Astrocyte of the cerebellum (primary cell): ENCODE data around the gene FADS3.

Source experiments
- DNase-seq: peaks from one replicate; pipeline ENCODE4 v3.0.0-alpha.2; 2011; ENCODE audit warnings: low read depth
- H3K4me3 ChIP-seq: 2 replicates; pipeline ENCODE4 v1.5.1; 2011; ENCODE audit warnings: mild to moderate bottlenecking, low read depth, low read length, moderate library complexity
- CTCF ChIP-seq: IDR thresholded peaks from 2 replicates; pipeline ENCODE4 v1.5.1; 2012; ENCODE audit warnings: low read length, low read depth, moderate library complexity, mild to moderate bottlenecking; ENCODE audit errors: missing control alignments
- in situ Hi-C: cut with HindIII; loops from 2 replicates; pipeline ENCODE4 v1.10.0; 2017; ENCODE audit warnings: low sequenced_read_pairs

The FADS3 gene

DNA sequence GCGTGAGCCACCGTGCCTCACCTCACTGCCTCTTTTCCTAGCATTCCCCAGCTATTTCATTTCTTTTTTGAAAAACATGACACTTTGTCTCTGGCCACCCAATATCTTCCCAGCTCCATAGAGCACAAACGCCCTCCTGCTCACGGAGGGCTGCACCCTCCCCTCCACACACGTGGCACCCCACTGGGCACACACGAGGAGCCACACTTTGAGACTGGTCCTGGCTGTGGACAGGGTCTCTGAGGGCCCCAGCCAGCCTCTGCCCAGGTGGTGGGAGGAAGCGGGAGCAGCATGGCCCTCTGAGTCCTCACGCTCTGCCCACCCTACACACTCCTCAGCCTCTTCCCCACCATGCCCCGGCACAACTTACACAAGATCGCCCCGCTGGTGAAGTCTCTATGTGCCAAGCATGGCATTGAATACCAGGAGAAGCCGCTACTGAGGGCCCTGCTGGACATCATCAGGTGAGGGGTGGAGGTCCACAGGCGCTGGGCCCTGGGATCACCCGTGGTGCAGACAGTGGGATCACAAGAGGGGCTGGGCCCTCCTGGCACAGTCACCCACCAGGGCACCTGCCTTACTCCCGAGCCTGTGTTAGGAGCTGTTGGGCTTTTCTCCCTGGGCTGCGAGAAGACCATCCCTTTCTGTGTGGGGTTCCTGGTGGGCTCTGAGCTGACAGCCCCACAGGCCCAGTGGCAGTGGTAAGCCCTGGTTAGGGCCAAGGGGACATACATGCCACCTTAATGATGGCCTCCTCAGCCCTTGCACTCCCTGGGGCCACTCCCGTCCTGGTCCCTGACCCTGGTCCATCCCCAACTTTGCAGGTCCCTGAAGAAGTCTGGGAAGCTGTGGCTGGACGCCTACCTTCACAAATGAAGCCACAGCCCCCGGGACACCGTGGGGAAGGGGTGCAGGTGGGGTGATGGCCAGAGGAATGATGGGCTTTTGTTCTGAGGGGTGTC, 26.2 kb downstream of the FADS3 start:
- in situ Hi-C loops = no loop called here
- TF ChIP-seq CTCF = no peak
- no peak overlapping the region for H3K4me3 ChIP-seq
- DNase-seq = no peak

DNA sequence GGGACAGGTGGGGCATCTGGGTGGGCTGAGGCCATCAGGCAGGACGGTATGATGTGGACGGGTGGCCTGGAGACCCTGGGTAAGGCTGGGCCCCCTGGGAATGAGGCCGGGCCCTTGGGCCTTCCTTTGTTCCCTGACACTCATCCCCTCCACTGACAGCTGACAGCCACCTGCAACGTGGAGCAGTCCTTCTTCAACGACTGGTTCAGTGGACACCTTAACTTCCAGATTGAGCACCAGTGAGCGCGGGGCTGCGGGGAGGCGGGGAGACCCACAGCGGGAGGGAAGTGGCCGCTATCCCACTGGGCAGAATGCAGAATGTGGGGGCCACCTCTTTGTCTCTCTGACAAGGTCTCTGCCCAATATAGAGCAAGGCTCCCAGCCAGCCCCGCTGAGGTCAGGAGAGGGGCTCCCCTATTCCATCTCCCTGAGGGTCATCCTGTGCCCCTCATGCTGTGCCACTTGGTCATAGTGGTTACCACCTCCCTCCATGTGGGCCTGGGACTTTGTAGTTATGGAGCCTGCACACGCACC, 27.7 kb downstream of the FADS3 start:
- DNase-seq = no peak
- in situ Hi-C loops = no loop called here
- H3K4me3 ChIP-seq = no peak overlapping the region
- TF ChIP-seq CTCF = no peak

DNA sequence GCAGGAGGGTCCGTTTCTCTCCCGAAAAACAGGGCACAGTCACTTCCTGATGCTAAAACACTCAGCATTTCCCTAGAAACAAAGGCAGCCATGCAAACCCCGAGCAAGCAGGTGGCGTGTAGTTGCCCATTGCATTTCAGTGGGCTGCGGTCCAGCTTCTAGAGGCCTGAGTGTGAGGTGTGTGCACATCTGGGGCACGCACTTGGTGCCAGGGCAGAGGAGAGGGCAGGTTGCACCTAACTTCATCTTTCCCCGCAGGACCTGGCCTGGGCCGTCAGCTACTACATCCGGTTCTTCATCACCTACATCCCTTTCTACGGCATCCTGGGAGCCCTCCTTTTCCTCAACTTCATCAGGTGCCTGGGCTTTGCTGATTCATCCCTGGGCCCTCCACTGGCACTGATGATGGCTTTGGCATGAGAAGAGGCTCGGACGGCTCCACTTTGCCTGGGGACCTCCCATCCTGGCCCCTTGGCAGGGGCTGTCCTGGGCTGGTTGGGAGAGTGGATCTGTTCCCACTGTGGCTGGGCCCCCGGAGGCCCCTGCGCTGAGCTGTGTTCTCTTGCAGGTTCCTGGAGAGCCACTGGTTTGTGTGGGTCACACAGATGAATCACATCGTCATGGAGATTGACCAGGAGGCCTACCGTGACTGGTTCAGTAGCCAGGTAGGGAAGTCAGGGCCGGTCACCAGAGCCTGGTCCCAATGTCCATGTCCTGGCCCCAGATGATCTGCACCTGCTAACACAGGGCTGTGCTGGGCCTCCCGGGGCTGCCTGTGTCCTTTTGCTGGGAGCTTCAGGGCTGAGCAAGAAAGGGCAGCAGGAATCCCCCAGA, 28.4 kb downstream of the FADS3 start:
- in situ Hi-C loops = no loop called here
- no peak for TF ChIP-seq CTCF
- H3K4me3 ChIP-seq = no peak overlapping the region
- no peak for DNase-seq

GRCh38 chr11:61861634-61862033, 29.7 kb downstream of the FADS3 start:
- H3K4me3 ChIP-seq = no peak overlapping the region
- no peak for DNase-seq
- TF ChIP-seq CTCF = no peak
- in situ Hi-C loops = no loop called here

DNA sequence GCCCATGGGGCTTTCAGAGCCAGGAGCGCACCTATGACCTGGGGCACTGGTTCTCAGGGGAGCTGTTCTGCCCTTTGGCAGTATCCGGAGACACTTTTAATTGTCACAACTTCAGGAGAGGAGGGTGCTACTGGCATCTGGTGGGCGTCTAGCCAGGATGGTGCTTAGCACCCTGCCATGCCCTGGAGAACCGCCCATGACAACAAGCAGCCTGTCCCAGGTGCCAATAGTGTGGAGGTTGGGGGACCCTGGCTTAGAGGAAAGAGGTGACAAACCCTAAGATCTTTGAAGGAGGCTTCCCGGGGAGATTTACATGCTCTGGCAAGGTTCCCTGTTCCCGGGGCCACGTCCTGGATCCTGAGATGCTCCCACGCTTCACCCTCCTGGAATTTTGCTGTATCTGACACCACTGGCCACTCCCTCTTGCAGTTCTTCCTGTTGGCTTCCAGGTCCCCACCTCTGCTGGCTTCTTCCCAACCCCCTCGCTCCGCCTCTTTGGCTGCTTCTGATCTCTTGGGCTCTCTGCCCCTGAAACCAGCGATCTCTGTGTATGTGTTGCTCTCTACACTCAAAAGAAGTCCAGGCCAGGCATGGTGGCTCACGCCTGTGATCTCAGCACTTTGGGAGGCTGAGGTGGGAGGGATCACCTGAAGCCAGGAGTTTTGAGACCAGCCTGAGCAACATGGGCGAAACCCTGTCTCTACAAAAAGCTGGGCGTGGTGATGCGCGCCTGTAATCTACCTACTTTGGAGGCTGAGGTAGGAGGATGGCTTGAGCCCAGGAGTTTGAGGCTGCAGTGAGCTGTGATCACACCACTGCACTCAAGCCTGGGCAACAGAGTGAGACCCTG, 31.1 kb downstream of the FADS3 start:
- DNase-seq = peak; percentile 28
- in situ Hi-C loops = no loop called here
- no peak for TF ChIP-seq CTCF
- no peak overlapping the region for H3K4me3 ChIP-seq
